Stimulated activated CD4-positive, alpha-beta T cell treated with anti-CD3 and anti-CD28 coated beads, Interleukin-12 subunit alpha, Interleukin-12 subunit beta, amount 100 ng/mL, for 24 hours (primary cell): Measurements from ENCODE around the gene USP9X.
"Not testable (repeated sequence)": the region's sequence is repeated elsewhere in the genome, so short reads cannot be mapped to it uniquely, and the experiment has no call there.

Experiments used
- DNase-seq, 2 experiments: peaks; one replicate each; pipeline ENCODE4 v3.0.0-alpha.2; 2020; ENCODE audit warnings: low read depth in 2 of 2

The USP9X gene

GRCh38 chrX:41084893-41085511 lies at the start of gene USP9X:
Gene USP9X, plus strand, starts transcription at chrX:41085445. Its CDS starts 38,184 bp downstream, at chrX:41123629.
- DNase-seq = peak; percentile 65 to 75

- no peak for DNase-seq
Observed at GRCh38 chrX:41035582-41035981, 49.7 kb upstream of the USP9X start.

GRCh38 chrX:41036668-41037326 lies 48.4 kb upstream of the USP9X start:
- DNase-seq = no peak

GRCh38 chrX:41043196-41043595 lies 42.0 kb upstream of the USP9X start:
- no peak for DNase-seq

GRCh38 chrX:41043674-41044345 lies 41.4 kb upstream of the USP9X start:
- DNase-seq = no peak

GRCh38 chrX:41045960-41046567 lies 39.2 kb upstream of the USP9X start:
- DNase-seq = no peak

- no peak for DNase-seq
Observed at GRCh38 chrX:41047878-41048534, 37.2 kb upstream of the USP9X start.

- no peak for DNase-seq
Observed at GRCh38 chrX:41050359-41050758, 34.9 kb upstream of the USP9X start.

- no peak for DNase-seq
Observed at GRCh38 chrX:41051288-41051687, 34.0 kb upstream of the USP9X start.

GRCh38 chrX:41055740-41056139 lies 29.5 kb upstream of the USP9X start:
- DNase-seq = no peak

- DNase-seq = not testable (repeated sequence)
Observed at GRCh38 chrX:41063276-41063675, 22.0 kb upstream of the USP9X start.

GRCh38 chrX:41064018-41064417 lies 21.2 kb upstream of the USP9X start:
- no peak for DNase-seq

- no peak for DNase-seq
Observed at GRCh38 chrX:41066391-41066790, 18.9 kb upstream of the USP9X start.

GRCh38 chrX:41066969-41067368 lies 18.3 kb upstream of the USP9X start:
- no peak for DNase-seq

- DNase-seq = no peak
Observed at GRCh38 chrX:41067721-41068120, 17.5 kb upstream of the USP9X start.

GRCh38 chrX:41076742-41077141 lies 8.5 kb upstream of the USP9X start:
- DNase-seq = no peak

GRCh38 chrX:41081821-41082220 lies 3.4 kb upstream of the USP9X start:
- no peak for DNase-seq

- no peak for DNase-seq
Observed at GRCh38 chrX:41082783-41083182, 2.5 kb upstream of the USP9X start.

- DNase-seq = peak; percentile 89 to 91
Observed at GRCh38 chrX:41084044-41084892, 977 bp upstream of the USP9X start.

GRCh38 chrX:41085512-41085877 lies 250 bp downstream of the USP9X start:
- peak; percentile 16 to 40 for DNase-seq
